ENCODE results near the gene MCUR1.
"Not testable (repeated sequence)": the region's sequence is repeated elsewhere in the genome, so short reads cannot be mapped to it uniquely, and the experiment has no call there.

The MCUR1 gene

GRCh38 chr6:13814176-13814937 is at the start of gene MCUR1:
Gene MCUR1, minus strand, starts transcription at chr6:13814557. Its CDS starts 128 bp downstream, at chr6:13814429.
- in situ Hi-C loops (cut with HindIII; ENCODE audit: low pct_unique_long_range_greater_than_20kb, low sequenced_read_pairs) = no loop called here
- peak; percentile 87 to 94 for DNase-seq (ENCODE audit: low read depth in 1 of 2, low spot score in 1 of 2)
- TF ChIP-seq JUND (IDR thresholded peaks at IDR 0.05; ENCODE audit: low read depth) = no peak

DNA sequence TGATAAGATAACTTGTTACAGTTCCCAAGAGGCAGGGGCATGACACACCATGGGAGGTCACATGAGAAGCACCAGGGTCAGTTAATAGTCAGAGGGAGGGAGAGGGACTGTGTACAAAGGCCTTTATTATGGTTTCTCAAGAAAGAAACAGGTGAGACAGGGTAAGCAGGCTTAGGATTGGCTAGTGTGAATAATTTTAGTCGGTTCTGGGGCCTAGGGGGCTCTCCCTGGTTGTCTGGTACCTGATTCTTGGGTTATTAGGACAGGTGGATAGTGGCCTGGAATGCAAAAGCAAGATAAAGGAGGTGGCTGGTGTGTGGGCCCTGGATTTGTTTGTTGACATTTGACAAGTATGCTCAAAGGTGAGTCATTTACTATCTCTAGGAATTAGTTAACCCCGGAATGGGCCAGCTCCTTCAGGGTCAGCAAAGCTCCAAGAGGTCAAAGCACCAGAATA is 49.4 kb upstream of the MCUR1 start:
- in situ Hi-C loops (cut with HindIII; ENCODE audit: low pct_unique_long_range_greater_than_20kb, low sequenced_read_pairs) = no loop called here

DNA sequence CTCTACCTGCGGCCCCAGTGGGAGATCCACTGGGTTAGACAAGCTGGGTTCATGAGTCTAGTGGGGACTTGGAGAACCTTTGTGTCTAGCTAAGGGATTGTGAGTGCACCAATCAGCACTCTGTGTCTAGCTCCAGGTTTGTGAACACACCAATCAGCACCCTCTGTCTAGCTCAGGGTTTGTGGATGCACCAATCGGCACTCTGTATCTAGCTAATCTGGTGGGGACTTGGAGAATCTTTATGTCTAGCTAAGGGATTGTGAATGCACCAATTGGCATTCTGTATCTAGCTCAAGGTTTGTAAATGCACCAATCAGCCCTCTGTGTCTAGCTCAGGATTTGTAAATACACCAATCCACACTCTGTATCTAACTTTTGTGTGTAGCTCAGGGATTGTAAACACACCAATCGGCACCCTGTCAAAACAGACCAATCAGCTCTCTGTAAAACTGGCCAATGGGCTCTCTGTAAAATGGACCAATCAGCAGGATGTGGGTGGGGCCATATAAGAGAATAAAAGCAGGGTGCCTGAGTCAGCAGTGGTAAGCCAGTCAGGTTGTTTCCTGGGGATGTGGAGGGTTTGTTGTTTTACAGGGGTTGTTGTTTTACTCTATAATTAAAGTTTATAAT is 46.3 kb upstream of the MCUR1 start:
- in situ Hi-C loops (cut with HindIII; ENCODE audit: low pct_unique_long_range_greater_than_20kb, low sequenced_read_pairs); DNase-seq (ENCODE audit: low read depth in 1 of 2, low spot score in 1 of 2): not testable (repeated sequence)

More for the DNA sequence above, 49.4 kb upstream of the MCUR1 start:
- no peak for DNase-seq (ENCODE audit: low read depth in 1 of 2, low spot score in 1 of 2)
- TF ChIP-seq JUND (IDR thresholded peaks at IDR 0.05; ENCODE audit: low read depth) = no peak

- in situ Hi-C loops (cut with HindIII; ENCODE audit: low pct_unique_long_range_greater_than_20kb, low sequenced_read_pairs) = no loop called here
- DNase-seq (ENCODE audit: low read depth in 1 of 2, low spot score in 1 of 2) = no peak
- TF ChIP-seq JUND (IDR thresholded peaks at IDR 0.05; ENCODE audit: low read depth) = no peak
Observed at GRCh38 chr6:13859871-13860555, 45.7 kb upstream of the MCUR1 start.

GRCh38 chr6:13854716-13855250 is 40.4 kb upstream of the MCUR1 start:
- TF ChIP-seq JUND (IDR thresholded peaks at IDR 0.05; ENCODE audit: low read depth) = no peak
- in situ Hi-C loops (cut with HindIII; ENCODE audit: low pct_unique_long_range_greater_than_20kb, low sequenced_read_pairs) = no loop called here
- no peak for DNase-seq (ENCODE audit: low read depth in 1 of 2, low spot score in 1 of 2)

GRCh38 chr6:13853871-13854270 is 39.5 kb upstream of the MCUR1 start:
- in situ Hi-C loops (cut with HindIII; ENCODE audit: low pct_unique_long_range_greater_than_20kb, low sequenced_read_pairs) = no loop called here
- DNase-seq (ENCODE audit: low read depth in 1 of 2, low spot score in 1 of 2) = no peak
- TF ChIP-seq JUND (IDR thresholded peaks at IDR 0.05; ENCODE audit: low read depth) = no peak

- DNase-seq (ENCODE audit: low read depth in 1 of 2, low spot score in 1 of 2) = no peak
- in situ Hi-C loops (cut with HindIII; ENCODE audit: low pct_unique_long_range_greater_than_20kb, low sequenced_read_pairs) = no loop called here
- TF ChIP-seq JUND (IDR thresholded peaks at IDR 0.05; ENCODE audit: low read depth) = no peak
Observed at GRCh38 chr6:13851803-13852202, 37.4 kb upstream of the MCUR1 start.

- in situ Hi-C loops (cut with HindIII; ENCODE audit: low pct_unique_long_range_greater_than_20kb, low sequenced_read_pairs) = no loop called here
- TF ChIP-seq JUND (IDR thresholded peaks at IDR 0.05; ENCODE audit: low read depth) = no peak
Observed at GRCh38 chr6:13851330-13851729, 37.0 kb upstream of the MCUR1 start.

DNA sequence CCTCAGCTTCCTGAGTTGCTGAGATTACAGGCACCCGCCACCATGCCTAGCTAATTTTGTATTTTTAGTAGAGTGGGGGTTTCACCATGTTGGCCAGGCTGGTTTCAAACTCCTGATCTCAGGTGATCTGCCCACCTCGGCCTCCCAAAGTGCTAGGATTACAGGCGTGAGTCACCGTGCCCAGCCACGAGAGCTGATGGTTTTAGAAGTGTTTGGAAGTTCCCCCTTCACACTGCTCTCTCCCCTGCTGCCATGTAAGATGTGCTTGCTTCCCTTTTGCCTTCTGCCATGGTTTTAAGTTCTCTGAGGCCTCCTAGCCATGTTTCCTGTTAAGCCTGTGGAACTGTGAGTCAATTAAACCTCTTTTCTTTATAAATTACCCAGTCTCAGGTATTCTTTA is 36.3 kb upstream of the MCUR1 start:
- in situ Hi-C loops (cut with HindIII; ENCODE audit: low pct_unique_long_range_greater_than_20kb, low sequenced_read_pairs); DNase-seq (ENCODE audit: low read depth in 1 of 2, low spot score in 1 of 2): not testable (repeated sequence)

More at GRCh38 chr6:13851330-13851729, 37.0 kb upstream of the MCUR1 start:
- DNase-seq (ENCODE audit: low read depth in 1 of 2, low spot score in 1 of 2) = no peak

- peak; percentile 30 to 54 for DNase-seq (ENCODE audit: low read depth in 1 of 2, low spot score in 1 of 2)
- in situ Hi-C loops (cut with HindIII; ENCODE audit: low pct_unique_long_range_greater_than_20kb, low sequenced_read_pairs) = no loop called here
- TF ChIP-seq JUND (IDR thresholded peaks at IDR 0.05; ENCODE audit: low read depth) = no peak
Observed at GRCh38 chr6:13848522-13849150, 34.3 kb upstream of the MCUR1 start.

DNA sequence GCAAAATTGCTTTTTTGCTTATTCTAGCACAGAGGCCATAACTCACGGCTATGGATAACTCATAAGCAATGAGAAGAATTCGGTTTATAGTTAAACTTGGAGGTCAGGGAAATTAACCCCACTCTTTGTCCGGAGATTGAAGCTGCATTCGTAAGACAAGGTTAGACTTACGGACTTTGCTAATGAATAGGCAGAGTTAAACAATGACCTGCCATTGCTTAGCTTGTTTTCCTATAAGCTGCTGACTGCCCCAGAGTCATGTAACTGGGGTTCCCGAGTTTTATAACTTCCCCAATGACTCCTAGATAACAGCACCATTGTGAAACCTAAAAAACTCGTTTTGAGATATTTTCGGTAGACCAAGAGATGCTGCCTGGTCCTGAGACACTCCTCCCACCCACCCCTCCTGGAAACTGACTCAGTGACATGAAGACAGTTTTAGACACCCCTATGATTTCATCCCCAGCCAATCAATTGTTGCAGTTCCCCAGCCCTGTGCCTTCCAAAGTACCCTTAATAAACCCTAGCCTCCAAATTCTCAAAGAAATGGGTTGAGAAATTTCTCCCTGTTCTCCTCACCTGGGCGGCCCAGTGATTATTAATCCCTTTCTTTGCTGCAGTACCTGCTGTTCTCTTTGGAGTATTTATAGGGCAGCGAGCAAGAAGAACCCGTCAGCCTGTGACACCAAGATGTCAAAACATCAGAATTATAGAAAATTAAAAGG is 33.1 kb upstream of the MCUR1 start:
- TF ChIP-seq JUND (IDR thresholded peaks at IDR 0.05; ENCODE audit: low read depth) = no peak
- in situ Hi-C loops (cut with HindIII; ENCODE audit: low pct_unique_long_range_greater_than_20kb, low sequenced_read_pairs) = no loop called here
- no peak for DNase-seq (ENCODE audit: low read depth in 1 of 2, low spot score in 1 of 2)

DNA sequence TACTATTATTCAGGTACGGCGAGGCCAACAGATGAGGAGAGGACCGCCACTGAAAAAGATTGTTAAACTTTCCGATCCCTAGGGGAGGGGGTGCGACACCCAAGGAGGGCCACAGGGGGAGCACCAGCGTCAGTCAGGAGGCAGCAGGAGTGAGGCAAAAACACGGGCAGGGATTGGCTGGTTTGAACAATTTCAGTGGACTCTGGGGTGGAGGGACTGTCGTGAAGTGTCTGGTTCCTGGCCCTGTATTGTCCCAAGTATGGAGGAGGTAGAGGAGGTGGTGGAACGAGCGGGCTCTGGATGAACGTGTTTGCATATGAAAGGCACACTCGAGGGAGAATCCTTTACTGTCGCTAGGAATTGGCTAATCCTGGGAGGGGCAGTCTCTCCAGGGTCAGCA is 32.5 kb upstream of the MCUR1 start:
- no peak for DNase-seq (ENCODE audit: low read depth in 1 of 2, low spot score in 1 of 2)
- no peak for TF ChIP-seq JUND (IDR thresholded peaks at IDR 0.05; ENCODE audit: low read depth)
- in situ Hi-C loops (cut with HindIII; ENCODE audit: low pct_unique_long_range_greater_than_20kb, low sequenced_read_pairs) = no loop called here

Data from T47D (cell line).